ENCODE results near the gene NAT10.
A peak's percentile ranks its signal among the peaks of the same experiment; 100 is the strongest.
"Not testable (repeated sequence)": the region's sequence is repeated elsewhere in the genome, so short reads cannot be mapped to it uniquely, and the experiment has no call there.

NAT10 gene

GRCh38 chr11:34168642-34169420 is 63.4 kb downstream of the NAT10 start:
- no peak for DNase-seq (ENCODE audit: low spot score)

DNA sequence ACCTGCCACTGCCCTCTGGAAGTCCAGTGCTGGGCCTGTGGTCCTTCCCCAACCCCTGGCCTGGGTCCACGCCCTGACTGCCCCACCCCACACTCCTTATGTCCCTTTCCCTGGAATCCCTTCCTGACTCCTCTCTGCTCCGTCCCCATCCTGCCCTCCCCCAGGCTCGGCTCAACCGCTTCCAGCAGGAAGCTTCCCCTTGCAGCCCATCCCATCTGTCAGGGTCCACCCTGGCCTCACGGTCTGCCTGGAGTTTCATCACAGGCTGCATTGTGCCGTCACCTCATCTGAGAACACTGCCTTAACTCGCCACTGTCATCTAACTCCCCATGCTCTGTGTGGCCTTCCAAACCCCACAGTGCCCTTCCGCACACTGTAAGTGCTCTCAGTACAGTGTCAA is 64.3 kb downstream of the NAT10 start:
- DNase-seq (ENCODE audit: low spot score), result no peak

DNA sequence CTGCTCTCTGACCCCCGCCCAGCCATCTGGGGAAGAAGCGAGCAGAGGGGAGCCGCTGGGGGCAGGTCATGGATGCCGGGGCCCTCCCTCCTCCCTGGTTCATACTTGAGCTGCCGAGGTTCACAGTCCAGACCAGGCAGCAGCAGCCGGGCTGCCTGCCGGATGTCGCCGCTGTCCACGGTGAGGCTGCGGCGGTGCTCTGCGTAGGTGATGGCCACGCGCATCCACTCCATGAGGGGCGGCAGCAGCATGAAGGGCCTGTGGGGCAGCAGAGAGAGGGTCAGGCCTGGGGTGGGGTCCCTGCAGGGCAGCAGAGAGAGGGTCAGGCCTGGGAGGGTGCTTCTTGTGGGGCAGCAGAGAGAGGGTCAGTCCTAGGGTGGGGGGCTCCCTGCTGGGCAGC is 67.6 kb downstream of the NAT10 start:
- no peak for DNase-seq (ENCODE audit: low spot score)

GRCh38 chr11:34174412-34175041 is 69.1 kb downstream of the NAT10 start:
- DNase-seq (ENCODE audit: low spot score), result peak; percentile 74

DNA sequence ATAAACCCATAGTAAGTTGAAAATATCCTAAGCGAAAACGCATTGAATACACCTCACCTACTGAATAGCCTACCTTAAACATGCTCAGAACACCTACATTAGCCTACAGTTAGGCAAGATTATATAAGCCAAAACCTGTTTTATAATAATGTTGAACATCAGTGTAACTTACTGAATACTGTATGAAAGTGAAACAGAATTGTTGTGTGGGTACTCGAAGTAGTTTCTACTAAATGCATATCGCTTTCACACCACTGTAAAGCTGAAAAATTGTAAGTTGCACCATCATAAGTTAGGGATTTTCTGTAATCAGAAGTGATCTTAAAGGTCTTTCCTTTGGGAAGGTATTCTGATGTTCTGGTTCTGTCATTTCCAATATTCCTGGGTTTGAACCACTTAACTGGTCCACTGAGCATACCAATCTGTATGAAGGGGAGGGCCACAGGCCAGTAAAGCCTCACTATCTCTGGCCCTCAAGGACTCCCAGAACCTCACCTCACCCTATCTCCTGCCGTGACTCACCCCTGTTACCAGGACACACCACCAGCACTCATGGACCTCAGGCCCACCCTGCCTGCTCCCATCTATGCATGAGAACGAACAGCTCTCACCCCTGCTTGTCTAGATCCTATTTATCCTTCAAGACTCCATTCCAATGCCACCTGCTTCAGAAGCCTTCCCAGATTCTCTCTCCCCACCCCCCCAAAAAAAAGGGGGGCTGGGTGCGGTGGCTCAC is 70.0 kb downstream of the NAT10 start:
- no peak for DNase-seq (ENCODE audit: low spot score)

GRCh38 chr11:34176751-34177209 is 71.4 kb downstream of the NAT10 start:
- DNase-seq (ENCODE audit: low spot score), result no peak

DNA sequence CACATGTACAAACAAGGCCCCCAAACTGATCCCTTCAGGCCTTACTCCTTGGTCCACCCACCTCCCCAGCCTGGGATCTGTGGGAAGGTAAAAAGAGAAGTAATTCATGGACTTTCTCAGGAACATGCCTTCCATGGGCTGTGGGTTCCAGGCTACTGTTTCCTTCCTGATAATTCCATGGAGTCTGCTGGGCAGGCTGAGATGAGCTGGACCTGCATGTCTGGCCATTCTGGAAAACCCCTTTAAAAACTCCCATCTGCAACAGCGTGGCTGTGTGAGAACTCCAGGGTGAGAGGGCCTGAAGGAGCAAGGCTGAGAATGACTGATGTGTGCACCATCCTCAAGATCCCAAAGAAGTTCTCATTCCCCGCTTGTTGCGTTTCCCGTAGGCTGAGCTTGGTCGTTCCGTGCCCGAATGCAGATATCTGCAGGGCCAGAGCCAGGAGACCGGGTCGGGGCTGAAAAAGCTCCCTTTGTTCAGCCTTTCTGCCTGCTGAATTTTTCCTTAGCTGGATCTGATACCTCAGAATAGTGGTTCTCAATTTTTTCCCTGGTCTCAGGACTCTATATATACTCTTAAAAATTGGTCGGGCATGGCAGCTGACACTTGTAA is 72.9 kb downstream of the NAT10 start:
- no peak for DNase-seq (ENCODE audit: low spot score)

DNA sequence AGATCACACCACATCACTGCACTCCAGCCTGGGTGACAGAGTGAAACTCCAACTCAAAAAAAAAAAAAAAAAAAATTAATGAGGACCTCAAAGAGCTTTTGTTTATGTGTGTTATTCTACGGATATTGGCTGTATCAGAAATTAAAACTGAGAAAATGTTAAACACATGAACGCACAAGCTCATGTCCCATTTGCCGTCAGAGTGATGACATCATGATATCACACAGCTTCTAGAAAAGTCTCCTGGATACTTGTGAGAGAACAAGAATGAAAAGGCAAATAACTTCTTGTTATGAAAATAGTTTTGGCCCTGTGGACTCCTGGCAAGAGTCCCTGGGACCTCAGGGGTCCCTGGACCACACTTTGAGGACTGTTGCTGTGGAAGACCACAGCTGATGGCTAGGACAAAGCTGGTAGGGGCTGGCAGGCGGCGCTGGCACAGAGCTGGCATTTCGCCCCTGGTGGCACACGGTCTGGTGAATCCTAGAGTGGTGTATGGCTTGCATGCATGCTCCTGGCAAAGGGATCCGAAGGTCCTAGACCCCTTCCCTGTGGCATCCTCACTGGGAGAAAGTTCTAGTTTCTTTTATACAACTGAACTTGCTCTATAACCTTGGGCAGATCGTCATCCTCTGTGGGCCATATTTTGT is 73.7 kb downstream of the NAT10 start:
- no peak for DNase-seq (ENCODE audit: low spot score)

GRCh38 chr11:34180040-34180813 is 74.8 kb downstream of the NAT10 start:
- DNase-seq (ENCODE audit: low spot score), result no peak

- DNase-seq (ENCODE audit: low spot score), result not testable (repeated sequence)
Observed at GRCh38 chr11:34180814-34181165, 75.4 kb downstream of the NAT10 start.

GRCh38 chr11:34181251-34181650 is 75.8 kb downstream of the NAT10 start:
- no peak for DNase-seq (ENCODE audit: low spot score)

GRCh38 chr11:34181856-34182405 is 76.5 kb downstream of the NAT10 start:
- DNase-seq (ENCODE audit: low spot score), result no peak

DNA sequence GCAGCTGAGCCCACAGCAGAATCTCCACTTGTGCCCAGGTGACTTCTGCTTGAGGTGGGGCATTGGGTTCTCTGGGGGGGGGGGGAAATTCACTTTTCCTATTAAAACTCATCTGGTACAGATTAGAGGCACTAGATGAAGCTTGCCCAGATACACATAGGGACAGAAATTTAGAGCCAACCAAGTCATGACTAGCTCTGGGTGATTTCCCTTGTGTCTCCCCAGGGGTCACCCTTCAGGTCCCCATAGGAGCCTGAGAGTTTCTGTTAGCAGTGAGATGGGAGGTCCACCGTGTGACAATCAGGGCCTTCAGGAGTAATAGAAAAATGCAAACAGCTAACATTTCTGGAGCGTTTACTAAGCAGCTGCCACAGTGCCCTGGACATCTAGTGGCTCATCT is 77.0 kb downstream of the NAT10 start:
- no peak for DNase-seq (ENCODE audit: low spot score)

DNA sequence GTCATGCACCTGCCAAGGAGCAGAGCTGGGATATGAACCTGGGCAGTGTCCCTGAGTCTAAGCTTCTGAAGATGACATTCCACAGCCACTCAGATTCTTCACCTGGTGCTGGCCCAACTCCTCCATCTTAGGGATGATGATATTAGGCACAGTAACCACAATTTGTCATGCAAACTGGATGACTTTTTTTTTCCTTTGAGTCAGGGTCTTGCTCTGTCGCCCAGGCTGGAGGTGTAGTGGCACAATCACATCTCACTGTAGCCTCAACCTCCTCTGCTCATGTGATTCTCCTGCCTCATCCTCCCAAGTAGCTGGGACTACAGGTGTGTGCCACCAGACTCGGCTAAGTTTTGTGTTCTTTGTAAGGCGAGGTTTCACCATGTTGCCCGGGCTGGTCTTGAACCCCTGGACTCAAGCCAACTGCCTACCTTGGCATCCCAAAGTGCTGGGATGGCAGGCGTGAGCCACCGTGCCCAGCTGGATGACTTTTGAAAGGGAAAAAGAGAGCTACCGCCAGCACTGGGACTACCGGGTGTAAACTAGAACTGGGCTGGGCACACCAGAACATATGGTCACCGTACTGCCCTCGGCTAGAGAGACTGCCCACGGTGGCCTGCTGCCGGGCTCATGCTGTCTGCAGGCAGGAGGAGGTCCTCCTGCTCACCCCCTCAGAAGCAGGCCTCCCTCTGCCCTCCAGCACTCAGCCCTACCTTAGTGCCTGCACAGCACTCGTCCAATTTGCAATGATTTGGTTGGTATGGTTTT is 77.7 kb downstream of the NAT10 start:
- no peak for DNase-seq (ENCODE audit: low spot score)

GRCh38 chr11:34183848-34184391 is 78.5 kb downstream of the NAT10 start:
- no peak for DNase-seq (ENCODE audit: low spot score)

DNA sequence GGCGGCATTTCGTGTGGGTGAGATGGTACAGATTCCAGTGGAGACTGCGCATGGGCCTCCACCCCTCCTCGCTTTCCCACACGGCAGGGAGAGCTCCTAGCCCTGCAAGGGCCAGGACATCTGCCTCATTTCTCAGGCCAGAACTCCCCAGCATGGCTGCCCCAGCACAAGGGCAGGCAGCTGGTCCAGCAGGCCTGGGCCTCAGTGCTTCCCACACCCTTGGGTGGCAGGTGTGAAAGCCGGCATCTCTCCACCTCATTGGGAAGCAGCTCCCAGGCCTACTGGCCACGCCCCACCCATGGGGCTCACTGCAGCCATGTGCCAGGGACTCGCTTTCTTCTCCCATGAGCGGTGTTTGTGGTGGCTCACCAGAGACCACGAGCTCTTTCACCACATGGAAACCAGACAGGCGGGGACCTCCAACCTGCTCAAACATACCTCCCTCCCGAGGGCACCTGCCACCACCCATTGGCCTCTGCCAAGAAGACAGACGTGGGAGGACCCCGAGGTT is 79.1 kb downstream of the NAT10 start:
- DNase-seq (ENCODE audit: low spot score), result no peak

GRCh38 chr11:34185926-34186841 is 80.8 kb downstream of the NAT10 start:
- no peak for DNase-seq (ENCODE audit: low spot score)

GRCh38 chr11:34188181-34188580 is 82.8 kb downstream of the NAT10 start:
- no peak for DNase-seq (ENCODE audit: low spot score)

GRCh38 chr11:34189191-34189590 is 83.8 kb downstream of the NAT10 start:
- no peak for DNase-seq (ENCODE audit: low spot score)

Measured in CD4-positive, alpha-beta T cell treated with Interleukin-6 at 100 ng/mL for 8 hours (primary cell).